CD4-positive, alpha-beta T cell treated with Interleukin-15 for 4 hours (primary cell): ENCODE data around the gene CD86.
A peak's percentile ranks its signal among the peaks of the same experiment; 100 is the strongest.

Experiments
- DNase-seq: peaks from one replicate; pipeline ENCODE4 v3.0.0-alpha.2; 2020; ENCODE audit warnings: low spot score

CD86 gene

GRCh38 chr3:122092460-122093165, 37.5 kb downstream of the CD86 start:
- peak; percentile 40 for DNase-seq

- no peak for DNase-seq
Measured at GRCh38 chr3:122094125-122094524, 39.0 kb downstream of the CD86 start.

- DNase-seq, result no peak
Measured at GRCh38 chr3:122094693-122095092, 39.5 kb downstream of the CD86 start.

- DNase-seq, result no peak
Measured at GRCh38 chr3:122097141-122097540, 42.0 kb downstream of the CD86 start.

GRCh38 chr3:122098611-122099010, 43.4 kb downstream of the CD86 start:
- DNase-seq, result no peak

GRCh38 chr3:122099255-122099654, 44.1 kb downstream of the CD86 start:
- DNase-seq, result no peak

GRCh38 chr3:122100083-122100482, 44.9 kb downstream of the CD86 start:
- no peak for DNase-seq

- DNase-seq, result peak; percentile 25
Measured at GRCh38 chr3:122100591-122101463, 45.7 kb downstream of the CD86 start.

GRCh38 chr3:122101646-122102045, 46.5 kb downstream of the CD86 start:
- DNase-seq, result peak; percentile 63

GRCh38 chr3:122102191-122102935, 47.2 kb downstream of the CD86 start:
- no peak for DNase-seq

- no peak for DNase-seq
Measured at GRCh38 chr3:122103821-122104514, 48.8 kb downstream of the CD86 start.

- DNase-seq, result no peak
Measured at GRCh38 chr3:122104515-122105194, 49.5 kb downstream of the CD86 start.

- DNase-seq, result no peak
Measured at GRCh38 chr3:122105626-122106025, 50.5 kb downstream of the CD86 start.

- no peak for DNase-seq
Measured at GRCh38 chr3:122107171-122107570, 52.0 kb downstream of the CD86 start.

GRCh38 chr3:122111974-122112373, 56.8 kb downstream of the CD86 start:
- no peak for DNase-seq

GRCh38 chr3:122112754-122113153, 57.6 kb downstream of the CD86 start:
- DNase-seq, result no peak

- DNase-seq, result no peak
Measured at GRCh38 chr3:122123850-122124249, 68.7 kb downstream of the CD86 start.

- no peak for DNase-seq
Measured at GRCh38 chr3:122132949-122133540, 77.9 kb downstream of the CD86 start.

- DNase-seq, result no peak
Measured at GRCh38 chr3:122146466-122146865, 91.3 kb downstream of the CD86 start.

- DNase-seq, result no peak
Measured at GRCh38 chr3:122148941-122149627, 93.9 kb downstream of the CD86 start.
